HG02840 (cell line): ENCODE measurements around the gene SLC66A2.
A peak's percentile ranks its signal among the peaks of the same experiment; 100 is the strongest.

Experiments used
- ATAC-seq: cut with Tn5 transposase; IDR thresholded peaks from one replicate; pipeline ENCODE4 v1.9.1; 2021; ENCODE audit warnings: mild to moderate bottlenecking, moderate library complexity, moderate number of reproducible peaks; ENCODE audit not compliant: unreplicated experiment, low FRiP score

The SLC66A2 gene

DNA sequence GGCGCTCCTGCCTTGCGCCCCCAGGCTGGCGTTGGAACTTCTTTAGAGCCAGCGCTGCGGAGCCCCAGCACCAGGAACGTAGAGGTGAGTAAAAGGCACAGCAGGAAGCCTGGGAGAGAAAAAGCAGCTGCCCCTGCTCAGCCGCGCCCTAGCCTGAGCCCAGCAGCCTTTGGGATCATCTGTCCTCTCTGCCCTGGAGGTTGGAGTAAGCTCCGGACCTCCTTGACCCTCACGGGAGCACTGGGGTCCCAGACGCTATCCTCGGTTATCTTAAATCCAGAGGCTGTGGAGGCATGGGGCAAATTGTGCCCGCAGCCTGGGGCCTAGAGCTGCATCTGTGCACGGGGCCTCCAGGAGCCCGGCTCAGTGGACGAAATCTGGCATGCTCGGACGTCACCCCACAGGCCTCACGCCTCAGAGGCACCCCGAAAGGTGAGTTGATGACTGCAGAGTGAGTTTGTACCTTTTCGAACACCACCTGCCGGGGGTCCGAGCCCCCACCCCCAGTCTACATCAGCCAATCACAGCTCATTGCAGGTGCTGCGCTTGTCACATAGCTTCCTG is 1.6 kb upstream of the SLC66A2 start:
- no peak for ATAC-seq

DNA sequence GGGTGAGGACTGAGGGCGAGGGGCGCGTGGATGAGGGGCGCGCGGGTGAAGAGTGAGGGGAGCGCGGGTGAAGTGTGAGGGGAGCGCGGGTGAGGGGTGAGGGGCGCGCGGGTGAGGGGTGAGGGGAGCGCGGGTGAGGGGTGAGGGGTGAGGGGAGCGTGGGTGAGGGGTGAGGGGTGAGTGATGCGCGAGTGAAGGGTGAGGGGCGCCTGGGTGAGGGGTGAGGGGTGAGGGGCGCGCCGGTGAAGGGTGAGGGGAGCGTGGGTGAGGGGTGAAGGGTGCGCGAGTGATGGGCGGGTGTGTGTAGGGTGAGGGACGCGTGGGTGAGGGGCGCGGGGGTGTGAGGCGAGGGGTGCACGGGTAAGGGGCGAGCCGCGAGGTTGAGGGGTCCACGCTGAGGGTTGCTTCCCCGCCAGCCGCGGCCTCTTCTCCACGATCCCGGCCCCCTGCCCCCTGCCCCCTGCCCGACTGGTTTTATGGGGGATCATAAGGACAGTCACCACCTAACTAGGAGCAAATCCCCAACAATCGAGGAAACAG is 1.1 kb upstream of the SLC66A2 start:
- ATAC-seq, result no peak

DNA sequence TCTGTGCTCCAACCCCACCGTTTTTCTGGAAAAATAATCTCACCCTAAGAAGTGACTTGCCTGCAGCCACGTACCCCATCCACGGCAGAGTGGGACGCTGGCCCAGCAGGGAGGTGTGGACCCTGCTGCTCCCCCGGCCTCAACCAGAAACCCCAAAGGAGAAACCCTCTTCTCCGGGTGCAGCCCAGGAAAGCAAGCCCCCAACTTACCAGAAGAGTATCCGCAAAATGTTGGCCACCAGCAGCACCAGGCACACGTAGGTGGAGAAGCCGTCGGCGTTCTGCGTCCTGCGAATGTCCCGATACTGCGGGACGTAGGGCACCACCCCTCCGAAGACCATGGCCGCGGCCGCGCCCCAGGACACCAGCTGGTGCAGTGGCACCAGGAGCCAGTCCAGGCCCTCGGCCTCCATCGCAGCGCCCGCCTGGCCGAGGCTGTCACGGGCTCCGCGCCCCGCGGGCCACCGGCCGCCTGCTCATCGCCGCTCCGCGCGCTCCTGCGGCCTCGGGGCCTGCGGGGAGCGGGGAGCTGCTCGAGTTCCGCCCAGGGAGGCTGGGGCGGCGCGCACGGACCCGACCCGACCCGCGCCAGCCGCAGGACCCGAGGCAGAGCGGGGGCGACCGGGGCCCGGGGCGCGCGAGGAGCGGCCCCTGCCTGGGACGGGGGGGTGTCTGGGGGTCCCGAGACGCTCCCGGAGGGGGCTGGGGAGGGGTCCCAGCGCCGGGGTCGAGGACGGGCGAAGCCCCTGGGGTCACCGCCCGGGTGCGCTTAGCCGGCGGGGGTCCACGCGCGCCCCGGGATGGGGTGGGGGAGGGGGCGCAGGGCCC is 725 bp downstream of the SLC66A2 start:
- peak; percentile 19 for ATAC-seq

DNA sequence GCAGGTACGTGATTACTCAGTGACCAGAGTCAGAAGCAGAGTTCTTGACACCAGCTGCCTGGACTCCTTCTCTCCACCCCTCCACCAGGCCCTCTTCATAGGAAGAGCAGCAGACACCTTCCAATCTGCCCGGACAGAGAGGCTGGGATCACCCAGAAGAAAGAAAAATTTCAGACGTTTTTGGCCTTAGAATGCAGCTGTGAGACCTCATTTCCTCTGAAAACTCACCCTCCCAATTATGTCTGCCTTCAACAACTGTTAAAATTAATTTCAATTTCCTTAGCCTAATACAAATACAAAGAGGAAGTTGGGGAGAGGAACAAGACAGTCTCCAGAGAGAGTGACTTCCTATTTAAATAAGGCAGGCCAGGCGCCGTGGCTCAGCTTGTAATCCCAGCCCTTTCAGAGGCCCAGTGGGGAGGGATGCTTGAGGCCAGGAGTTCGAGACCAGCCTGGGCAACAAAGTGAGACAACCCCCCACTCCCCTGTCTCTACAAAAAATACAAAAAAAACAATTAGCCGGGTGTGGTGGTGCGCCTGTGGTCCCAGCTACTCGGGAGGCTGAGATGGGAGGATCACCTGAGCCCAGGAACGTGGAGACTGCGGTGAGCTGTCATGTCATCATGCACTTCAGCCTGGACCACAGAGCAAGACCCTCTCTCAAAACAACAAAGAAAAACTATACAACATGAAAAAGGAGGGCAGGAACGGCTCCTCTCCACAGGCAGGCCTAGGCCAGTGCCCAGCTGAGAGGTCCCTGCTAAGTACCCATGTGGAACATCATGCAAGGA is 1.6 kb downstream of the SLC66A2 start:
- no peak for ATAC-seq

DNA sequence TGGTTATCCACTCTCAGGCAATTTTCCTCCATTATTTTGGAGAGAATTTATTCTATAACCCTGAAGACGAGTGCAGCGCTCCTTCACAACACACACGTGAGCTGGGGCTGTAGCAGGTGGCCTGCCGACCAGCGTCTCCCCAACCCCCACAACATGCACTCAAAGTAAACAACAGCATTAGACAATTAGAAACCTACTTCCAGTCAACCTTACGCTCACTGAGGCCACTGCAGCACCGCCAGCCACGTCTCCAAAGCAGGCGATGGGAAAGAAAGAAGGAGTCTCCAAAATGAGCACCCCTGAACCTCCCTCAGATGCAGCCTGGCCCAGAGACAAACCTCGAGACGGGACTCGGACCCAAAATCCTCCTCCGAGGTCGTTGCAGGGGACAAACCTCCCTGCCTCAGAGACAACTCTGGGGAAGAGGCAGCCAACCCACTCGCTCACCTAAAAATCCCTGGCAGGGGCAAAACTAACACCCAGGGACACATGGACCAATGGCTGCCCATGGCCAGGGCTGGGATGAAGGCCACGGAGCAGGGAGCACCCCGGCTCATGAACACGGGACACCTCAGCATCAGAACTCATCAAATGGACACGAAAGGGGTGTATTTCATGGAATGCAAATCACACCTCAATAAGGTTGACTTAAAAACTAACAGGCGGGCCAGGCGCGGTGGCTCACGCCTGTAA is 2.6 kb downstream of the SLC66A2 start:
- ATAC-seq, result no peak

DNA sequence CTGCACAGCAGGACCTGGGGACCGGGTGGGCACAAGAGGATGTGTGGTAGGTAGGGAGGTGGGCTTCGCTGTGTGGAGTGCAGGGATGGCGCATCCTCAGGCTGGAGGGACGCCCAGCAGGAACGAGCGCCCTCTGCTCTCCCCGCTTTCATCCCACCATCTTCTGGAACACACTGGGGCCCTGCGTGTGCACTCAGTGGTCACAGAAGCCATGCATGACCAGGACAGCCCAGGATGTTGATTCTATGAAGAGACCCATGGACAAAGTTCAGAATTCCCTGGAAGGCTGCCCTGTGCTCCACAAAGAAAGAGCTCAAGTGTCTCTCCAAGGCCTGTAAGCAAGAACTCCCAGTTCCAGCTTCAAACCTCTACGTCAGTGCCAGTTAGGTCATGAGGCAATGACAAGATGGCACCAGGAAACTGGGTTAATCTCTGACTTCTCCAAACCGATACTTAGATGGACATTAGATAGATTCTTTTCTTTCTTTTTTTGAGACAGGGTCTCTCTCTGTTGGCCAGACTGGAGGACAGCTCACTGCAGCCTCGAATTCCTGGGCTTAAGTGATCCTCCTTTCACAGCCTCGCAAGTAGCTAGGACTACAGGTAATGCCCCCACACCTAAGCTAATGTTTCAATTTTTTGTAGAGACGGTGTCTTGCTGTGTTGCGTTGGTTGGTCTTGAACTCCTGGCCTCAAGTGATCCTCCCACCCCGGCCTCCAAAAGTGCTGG is 3.4 kb downstream of the SLC66A2 start:
- ATAC-seq, result no peak

DNA sequence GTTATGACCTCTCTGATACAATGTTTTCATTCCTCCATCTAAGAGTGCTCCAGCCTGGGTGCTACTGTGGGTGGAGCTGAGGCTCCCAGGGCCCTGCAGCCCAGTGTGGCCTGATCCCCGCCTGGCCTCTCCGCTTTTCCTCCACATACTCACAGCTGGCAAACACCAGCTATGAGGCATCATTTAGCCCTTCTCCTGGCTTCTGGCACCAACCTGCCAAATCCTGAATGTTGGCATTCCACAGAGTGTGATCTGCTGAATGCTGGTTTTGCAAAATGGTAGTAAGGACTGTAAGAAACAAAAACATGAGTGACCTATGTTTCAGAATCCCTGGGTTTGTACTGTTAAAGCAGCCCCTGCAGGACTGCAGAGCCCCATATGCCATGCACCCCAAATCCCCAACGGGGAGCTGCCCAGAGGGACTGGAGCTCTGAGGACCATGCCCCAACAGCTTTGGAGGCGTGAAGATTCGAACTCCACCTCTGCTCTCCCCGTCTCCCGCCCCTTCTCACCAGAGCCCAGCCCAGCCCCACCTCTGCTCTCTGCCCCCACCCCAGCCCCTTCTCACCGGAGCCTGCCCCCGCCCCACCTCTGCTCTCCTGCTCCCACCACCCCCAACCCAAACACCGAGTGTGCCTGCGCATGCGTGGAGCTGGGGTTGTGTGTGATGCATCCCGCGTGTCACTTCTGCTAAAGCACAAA is 4.2 kb downstream of the SLC66A2 start:
- no peak for ATAC-seq

DNA sequence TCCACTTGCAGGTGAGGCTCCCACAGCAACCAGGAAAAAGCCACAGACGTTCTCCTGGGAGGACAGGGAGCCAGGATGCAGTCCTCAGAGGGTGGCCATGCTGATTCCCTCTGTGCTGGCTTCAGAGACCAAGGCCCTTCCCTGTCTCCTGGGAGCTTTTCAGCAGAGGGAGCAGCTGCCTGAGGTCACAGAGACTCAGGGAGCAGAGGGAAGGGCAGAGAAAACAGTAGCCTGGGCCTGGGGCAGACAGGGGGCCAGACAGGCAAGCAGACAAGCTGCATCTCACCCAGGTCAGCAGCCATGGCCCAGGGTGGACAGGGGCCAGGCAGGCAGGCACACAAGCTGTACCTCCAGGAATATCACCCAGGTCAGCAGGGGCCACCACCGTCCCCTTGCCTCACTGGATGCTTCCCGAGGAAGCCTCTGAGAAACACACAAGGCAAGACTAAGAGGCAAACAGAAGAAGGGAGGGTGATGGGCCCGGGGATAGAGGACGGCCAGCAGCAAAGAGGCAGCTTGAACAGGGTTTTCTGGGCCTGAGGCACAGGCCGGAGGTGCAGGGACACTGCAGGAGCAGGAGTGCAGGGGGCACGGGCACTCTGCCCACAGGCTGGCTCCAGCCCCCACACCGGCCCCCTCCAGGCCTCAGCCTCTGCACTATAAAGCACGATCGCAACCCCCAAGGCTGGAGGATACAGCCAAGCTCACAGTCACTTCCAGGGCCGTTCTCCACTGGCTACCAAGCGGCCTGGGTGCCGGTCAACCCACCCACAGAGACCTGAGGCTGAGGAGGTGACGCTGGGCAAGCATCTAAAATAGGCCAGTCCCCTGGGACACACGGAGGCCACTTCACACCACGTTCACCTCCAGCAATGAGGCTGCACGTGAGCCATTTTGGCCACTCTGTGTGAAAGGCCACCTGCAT is 6.1 kb downstream of the SLC66A2 start:
- no peak for ATAC-seq

DNA sequence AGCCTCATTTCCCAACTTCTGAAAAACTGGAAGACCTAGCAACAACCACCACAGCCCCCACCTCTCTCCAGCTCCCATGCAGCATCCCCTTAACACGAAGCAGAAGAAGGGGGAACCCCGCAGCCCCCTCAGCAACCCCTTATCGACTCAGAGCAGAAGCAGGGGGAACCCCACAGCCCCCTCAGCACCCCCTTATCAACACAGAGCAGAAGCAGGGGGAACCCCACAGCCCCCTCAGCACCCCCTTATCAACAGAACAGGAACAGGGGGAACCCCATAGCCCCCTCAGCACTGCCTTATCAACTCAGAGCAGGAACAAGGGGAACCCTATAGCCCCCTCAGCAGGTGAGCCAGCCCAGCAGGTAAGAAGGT is 6.7 kb downstream of the SLC66A2 start:
- no peak for ATAC-seq

DNA sequence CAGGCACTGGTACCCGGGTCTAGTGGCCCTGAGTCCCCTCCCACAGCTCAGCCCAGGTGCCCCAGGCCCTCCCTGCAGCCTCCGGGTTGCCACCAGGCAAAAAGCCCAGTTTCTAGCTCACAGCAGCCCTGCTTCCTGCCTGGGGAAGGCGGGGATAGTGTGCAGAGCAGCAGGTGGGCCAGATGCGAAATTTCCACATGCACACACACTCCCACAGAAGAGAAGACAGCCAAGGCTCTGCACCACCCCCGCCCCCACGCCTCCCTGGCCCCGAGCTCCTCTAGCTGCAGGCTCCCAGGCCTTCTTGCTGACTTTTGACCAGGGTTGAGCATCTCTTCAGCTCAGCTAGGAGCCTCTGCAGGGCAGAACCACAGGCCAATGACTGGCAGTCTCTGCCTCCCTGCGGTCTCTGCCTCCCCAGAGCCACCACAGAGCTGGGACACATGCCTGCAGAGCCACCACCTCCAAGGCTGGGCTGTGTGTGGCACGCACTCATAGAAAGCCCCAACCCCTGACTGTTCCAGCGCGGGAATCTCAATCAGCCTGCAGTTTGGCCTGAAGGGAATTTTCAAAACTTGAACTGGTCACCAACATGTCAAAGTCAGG is 7.2 kb downstream of the SLC66A2 start:
- no peak for ATAC-seq

DNA sequence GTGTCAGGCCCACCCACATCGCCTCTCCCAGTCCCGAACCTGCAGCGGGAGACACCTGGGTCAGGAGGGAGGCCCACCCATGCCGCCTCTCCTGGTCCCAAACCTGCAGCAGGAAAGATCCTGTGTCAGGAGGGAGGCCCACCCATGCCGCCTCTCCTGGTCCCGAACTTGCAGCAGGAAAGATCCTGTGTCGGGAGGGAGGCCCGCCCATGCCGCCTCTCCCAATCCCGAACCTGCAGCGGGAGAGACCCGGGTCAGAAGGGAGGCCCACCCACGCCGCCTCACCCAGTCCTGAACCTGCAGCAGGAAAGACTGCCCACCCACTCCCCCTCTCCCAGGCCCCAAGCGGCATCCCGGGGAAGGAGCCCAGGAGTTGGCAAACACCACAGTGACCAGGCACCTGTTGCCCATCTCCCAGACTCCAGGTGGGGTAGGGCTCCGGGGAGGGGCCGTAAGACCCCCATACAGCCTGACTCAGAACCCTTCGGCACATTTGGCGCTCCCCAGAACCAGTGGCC is 7.8 kb downstream of the SLC66A2 start:
- ATAC-seq, result no peak

DNA sequence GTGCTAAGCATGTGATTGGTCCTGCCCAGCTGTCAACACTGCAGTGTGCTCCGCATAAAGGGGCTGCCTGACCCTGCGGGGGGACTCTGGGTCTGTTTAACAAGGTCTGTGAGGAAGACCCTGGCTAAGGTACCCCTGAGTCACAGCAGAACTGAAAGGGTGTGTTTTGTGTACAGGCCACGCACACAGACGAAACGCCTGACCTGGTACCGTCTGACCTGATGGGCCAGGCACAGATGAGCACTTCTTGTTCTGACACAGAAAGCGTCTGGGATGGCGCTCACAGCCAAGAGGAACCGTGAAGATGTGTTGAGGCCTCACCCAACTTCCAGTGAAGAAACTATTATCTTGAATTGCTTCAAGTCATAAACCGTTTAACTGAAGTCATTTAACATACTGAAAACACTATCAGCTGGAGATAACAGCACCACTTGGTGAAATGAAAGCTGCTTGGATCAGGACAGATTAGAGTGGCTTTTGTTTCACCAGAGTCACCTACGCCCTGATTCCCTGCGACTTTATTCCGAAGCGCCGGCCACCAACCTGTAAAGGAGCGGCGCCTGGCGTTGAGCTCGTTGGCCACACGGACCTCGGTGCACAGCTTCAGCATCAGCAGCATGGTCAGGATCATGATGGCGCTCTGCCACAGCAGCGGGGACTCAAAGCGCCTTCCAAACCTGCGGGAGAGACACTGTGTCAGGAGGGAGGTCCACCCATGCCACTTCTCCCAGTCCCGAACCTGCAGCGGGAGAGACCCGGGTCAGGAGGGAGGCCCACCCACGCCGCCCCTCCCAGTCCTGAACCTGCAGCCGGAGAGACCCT is 8.5 kb downstream of the SLC66A2 start:
- ATAC-seq, result no peak

DNA sequence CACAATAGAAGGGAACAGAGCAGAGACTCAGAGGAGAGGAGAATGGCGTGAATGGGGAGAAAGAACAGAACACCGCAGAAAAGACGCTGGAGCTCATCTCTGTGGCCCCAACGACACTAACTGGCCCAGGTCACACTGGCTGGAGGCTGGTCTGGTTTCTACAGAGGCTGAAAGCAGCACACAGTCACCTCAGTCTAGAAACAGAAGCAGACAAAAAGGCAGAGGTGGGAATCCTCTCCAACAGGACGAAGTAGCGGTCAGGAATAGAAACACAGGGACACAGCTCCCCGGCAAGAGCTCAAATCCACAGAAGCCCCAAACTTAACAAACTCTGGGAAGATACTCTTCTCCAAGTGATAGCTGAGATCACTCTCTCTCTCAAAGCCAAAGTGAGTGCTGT is 9.2 kb downstream of the SLC66A2 start:
- ATAC-seq, result no peak

DNA sequence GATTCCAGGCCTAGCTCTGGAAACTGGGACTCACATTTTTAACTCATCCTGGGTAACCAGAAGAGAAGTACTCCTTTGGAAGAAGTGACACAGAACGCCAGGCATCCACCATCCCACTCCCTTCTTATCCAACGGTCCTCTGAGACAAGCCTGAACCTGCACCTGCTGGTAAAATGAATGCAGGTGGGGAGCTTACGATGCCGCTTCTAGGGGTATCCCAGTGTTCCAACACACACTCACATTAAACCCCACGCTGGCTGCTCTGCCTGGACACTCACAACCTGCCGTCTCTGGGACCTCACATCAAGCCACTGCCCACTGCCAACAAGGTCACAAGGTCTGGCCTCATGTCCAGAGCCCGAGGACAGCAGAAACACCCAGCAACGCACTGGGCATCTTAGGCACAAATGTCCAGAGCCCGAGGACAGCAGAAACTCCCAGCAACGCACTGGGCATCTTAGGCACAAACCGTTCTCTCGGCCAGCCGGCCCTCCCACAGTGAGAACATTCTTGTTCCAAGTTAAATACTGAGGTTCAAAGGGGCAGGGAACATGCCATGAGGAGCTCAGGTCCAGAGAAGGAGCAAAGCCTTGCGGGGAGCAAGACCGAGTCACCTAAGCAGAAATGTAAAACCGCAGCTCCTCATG is 9.9 kb downstream of the SLC66A2 start:
- ATAC-seq, result no peak

DNA sequence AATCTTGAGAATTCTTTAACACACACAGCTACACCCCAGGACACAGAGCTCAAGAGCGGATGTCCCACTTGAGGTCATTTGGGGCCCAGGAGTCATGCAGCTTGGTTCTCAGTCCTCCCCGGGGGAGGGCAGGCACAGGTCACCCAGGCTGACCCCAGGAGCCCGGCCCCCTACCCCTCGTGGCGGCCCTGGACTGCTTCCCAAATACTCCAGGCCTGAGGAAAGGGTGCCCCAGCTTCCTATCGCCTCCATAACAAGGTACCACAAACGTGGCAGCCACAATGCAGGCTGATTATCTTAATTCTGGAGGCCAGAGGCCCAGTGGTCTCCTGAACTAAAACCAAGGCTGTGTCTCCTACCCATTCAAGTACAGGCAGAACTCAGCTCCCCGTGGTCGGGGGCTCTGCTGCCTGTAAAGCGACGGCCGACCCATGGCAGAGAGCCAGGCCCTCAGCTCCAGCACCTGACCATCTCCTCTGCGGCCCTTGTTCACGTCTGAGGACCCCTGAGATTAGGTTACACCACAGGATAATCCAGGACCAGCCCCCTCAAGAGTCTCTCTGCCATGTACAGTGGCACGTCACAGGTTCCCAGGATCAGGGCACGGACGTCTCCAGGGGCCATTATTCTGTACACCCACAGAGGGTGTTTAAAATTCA is 10.5 kb downstream of the SLC66A2 start:
- ATAC-seq, result no peak
